Stimulated activated CD4-positive, alpha-beta T cell treated with anti-CD3 and anti-CD28 coated beads, Interleukin-15, amount 100 ng/mL, for 1 hour (primary cell): ENCODE data around the gene PTRH2.

Source experiments
- DNase-seq, 2 donors: peaks; one replicate each; pipeline ENCODE4 v3.0.0-alpha.2; 2020; ENCODE audit warnings: low read depth in 1 of 2, low spot score in 1 of 2

The PTRH2 gene

DNA sequence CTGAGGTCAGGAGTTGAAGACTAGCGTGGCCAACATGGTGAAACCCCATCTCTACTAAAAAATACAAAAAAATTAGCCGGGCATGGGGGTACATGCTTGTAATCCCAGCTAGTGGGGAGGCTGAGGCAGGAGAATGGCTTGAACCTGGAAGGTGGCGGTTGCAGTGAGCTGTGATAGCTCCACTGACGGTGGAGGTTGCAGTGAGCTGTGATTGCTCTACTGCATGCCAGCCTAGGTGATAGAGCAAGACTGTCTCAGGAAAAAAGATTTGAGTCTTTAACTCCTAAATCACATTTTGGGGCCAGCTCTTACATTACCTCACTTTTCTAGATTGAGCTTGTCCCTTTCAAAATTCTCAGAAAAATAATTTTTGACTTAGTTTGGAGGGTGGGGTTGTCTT is 15.4 kb upstream of the PTRH2 start:
- DNase-seq, result no peak

DNA sequence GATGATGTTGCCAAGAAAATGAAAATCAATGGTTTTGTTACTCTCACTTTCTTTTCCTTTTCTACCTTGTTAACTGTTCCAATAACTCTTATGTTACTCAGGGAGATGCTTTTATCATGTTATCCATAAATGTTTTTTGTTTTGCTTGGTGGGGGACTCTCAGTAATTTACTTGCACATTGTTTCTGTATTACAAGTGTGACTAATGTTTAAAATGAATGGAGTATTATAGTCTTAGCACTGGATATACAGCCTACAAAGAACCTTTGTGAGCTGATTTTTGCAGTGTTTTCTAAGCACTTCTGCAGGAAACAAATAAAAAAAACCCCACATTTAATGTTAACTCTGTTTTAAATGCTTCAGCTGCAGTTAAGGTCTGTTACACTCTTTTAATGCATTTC is 12.3 kb upstream of the PTRH2 start:
- no peak for DNase-seq

DNA sequence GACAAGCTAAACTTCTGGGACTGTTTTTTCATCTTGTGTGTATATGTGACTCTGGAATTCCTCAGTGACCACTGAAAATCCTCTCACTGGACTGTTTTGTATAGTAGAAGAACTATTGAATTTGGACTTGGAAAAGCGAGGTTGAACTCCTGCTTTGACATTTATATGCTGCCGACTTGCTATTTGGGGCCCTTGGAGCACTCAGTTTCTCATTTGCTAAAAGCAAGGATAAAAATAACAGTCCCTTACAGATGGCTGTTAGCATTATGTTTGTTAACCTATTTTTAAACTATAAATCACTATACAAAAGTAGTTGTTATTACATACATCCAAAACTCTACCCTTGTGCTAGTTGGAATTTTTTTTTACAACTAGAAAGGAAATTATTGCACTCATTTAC is 9.2 kb upstream of the PTRH2 start:
- DNase-seq, result no peak

DNA sequence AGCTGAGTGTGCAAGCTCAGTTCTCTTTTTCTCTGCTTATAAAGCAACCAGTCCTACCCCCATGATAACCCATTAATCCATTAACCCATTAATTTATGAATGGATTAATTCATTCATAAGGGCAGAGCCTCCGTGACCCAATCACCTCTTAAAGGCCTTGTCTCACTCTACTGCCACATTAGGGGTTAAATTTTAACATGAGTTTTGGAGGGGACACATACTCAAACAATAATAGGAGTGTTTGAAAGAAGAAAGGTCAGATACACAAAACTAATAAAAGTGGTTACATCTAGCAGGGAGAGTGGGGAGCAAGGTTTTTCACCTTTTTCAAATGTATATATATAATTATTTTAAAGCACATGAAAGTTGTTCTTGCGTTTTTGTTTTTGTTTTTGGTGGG is 7.0 kb upstream of the PTRH2 start:
- no peak for DNase-seq

DNA sequence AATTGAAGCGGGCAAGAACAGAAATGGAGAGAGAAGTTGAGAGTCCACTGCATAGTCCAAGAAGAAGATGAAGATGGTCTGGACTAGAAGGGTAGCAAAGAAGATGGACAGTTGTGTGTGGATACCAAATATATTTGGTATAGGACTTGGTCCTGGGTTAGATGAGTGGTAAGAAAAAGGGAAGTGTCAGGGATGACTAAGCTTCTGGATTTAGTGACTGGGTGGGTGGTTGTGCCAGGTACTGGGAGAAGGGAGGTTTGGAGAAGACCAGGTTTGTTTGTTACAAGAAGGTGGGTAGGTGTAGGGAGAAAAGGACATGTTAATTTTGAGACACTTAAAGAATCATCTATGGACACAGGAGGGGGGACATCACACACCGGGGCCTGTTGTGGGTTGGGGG is 5.6 kb upstream of the PTRH2 start:
- no peak for DNase-seq

DNA sequence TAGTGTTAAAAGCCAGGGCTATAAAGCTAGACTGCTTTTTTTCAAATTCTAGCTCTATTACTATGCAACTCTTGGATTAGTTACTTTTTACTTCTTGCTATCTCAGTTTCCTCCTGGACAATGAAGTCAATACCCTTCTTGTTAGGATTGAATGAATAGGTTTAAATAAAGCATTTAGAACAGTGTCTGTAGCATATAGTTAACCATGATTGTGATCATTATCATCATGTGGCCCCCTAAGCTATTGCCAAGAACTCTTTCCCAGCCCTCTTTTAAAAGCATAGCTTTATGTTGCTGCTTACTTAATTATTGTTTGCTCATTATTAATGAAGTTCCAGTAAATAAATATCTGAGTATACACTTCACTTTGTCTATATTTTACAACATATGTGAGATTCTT is 4.7 kb upstream of the PTRH2 start:
- no peak for DNase-seq

DNA sequence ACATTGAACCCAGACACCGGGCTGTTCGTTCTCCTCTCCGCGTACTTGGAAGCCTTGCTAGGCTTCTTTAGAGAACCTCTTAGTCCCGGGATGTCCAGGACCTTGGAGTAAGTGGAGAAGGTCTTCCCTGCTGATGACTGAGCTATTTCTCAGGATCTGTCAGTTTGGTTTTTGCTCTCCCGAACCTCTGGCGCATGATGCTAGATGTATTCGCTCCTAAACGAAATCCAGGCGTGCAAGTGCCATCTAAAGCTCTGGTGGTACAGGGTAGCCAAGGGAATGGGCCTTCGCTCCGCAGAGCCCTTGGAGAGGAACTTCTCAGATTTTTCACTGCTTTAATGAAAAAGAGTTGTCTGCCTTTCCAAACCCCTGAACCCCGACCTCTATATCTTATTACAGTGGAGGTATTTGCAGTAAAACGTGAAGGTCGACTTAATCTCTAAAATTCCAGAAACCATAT is 771 bp upstream of the PTRH2 start:
- DNase-seq, result no peak

DNA sequence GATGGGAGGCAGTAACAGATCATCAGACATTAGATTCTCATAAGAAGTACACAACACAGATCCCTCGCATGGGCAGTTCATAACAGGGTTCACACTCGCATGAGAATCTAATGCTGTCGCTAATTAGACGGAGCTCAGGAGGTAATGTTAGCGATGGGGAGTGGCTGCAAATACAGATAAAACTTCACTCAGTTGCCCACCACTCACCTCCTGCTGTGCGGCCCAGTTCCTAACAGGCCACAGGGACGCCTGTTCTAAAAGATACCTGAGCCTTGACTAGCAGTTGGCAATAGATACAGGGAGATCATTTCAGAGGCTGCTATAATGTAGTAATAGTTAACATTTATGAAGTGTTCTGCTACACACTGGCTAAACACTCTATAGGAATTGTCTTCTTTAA is 4.9 kb downstream of the PTRH2 start:
- no peak for DNase-seq

DNA sequence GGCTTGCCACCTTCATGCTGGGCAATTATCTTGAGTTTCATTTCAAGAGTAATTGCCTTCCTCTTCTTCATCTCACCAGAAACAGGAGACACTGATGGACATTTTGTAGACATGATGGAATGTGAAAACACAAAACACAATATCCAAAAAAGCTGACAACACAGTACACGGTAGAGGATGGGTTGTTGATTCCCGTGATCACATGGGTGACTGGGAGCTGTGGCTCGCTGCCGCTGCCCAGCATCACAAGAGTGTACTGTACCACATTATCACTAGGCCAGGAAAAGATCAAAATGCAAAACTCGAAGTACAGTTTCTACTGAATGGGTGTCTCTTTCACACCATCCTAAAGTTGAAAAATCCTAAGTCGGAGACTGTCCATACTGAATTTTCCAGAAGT is 7.4 kb downstream of the PTRH2 start:
- DNase-seq, result no peak

DNA sequence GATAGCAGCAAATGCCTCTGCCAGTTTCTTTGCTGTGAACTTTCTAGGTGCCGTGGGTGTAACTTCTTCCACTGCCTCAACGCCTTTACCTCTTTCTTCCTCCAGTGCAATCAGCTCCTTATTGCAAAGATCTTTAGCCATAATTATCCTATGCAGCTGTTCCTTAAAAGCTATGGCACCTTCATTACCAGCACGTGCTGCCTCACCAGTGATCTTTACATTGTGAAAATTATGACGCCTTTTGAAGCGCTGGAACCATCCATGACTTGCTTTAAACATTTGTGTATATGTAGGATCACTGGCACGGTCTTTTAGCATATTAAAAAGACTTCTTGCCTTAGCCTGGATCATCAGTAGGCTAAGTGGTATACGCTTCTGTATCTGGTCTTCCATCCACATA is 8.0 kb downstream of the PTRH2 start:
- DNase-seq, result no peak

DNA sequence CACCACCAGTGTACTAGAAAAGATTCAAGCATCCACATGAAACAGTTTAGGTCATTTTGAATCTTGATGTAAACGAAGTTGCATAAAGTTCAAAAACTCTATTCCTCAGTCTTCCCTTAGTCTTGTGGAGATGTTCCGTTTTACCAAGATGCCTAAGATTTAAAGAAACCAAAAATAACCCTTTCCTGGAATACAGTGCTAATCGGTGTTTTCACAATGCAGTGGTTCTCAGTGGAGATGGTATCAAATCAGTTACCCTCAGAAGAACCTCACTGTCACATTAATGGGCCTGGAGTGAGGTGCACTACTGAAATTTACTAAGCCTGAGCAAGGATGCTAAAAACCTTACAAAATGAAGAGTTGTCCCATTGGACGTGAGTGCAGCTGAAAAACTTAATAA is 9.1 kb downstream of the PTRH2 start:
- no peak for DNase-seq

DNA sequence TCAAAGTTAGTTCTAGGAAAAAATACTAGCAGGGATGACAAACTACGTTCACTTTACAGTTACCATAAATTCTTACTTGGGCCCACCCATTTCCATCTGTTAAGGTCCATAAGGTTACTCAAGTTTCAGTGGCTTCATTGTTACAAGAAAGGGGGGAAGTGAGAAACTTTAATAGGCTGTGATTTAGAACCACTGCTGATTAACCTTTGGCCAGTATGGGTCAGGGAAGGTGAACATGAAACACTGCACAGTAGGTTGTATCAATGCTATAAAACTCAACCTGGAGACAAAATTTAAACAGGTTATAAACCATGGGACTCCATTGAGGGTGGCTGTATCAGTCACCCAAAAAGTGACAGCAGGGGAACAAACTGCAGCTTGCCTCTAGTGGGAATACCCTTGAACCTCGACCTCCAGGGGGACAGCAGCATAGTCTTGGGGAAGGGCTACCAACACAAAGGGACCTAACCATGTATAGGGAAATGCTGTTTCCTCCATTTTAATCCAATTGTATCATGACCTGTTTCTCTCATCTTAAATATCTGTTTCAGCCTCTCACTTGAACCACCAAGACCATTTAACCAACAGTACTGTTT is 10.4 kb downstream of the PTRH2 start:
- no peak for DNase-seq

DNA sequence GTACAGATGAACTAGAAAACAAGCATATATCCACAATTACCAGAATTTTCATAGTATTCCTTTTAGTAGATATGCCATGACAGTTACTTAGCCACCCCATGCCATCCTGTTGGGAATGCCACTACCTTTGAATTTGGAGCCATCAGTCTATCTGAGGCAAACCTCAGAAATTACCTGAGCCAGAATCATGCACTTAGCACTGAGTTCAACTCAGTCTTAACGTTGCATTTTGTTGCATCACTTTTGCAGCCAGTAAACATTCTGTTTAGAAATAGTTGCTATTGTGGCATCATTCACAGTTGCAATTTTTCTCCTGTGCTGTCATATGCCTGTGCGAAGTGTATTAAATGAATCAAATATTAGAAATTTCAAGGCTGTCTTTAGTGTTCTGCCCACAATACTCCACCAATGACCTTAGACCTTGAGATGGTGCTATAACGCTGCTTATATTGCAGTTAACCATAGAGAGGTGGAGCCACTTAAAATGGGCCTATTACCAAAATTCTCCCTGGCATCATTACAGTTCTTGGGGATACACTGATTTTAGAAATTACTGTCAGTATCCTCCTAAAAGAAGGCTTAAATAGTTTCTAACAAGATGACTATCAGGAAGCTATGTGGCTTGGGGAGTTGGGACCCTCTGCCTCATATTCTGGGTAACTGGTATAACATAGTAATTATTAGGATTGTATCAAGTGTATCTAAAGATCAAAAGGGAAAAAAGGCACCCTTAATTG is 11.1 kb downstream of the PTRH2 start:
- DNase-seq, result no peak

DNA sequence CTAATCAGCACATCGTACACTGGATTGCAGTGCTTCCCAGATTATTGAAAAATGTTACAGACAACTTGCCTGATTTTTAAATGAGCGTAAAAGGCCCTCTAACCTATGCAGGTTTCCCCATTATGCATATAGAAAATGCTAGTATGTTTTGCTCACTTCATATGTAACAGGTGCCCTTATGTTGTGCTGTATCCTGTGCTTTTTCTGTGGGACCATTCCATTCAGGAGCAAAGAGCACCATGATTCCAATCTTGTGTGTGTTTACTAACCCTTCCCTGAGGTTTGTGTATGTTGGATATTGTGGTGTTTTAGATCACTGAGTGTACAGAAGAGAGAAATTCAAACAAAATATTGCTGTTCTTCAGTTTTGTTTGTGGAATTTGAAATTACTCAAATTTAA is 12.9 kb downstream of the PTRH2 start:
- no peak for DNase-seq

DNA sequence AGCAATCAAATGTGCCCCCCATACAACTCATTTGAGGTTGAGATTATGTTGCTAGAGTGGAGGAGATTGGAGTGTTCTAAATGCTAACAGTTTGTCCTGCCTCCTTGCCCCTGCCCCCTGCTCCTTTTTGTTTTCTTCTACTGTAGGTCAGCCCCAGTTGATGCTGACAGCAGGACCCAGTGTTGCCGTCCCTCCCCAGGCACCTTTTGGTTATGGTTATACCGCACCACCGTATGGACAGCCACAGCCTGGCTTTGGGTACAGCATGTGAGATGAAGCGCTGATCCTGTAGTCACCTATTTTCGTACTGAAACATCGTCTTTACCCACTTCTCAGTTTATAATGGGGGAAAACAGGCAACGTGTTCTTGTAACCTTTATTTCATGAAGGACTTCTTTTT is 13.6 kb downstream of the PTRH2 start:
- no peak for DNase-seq

DNA sequence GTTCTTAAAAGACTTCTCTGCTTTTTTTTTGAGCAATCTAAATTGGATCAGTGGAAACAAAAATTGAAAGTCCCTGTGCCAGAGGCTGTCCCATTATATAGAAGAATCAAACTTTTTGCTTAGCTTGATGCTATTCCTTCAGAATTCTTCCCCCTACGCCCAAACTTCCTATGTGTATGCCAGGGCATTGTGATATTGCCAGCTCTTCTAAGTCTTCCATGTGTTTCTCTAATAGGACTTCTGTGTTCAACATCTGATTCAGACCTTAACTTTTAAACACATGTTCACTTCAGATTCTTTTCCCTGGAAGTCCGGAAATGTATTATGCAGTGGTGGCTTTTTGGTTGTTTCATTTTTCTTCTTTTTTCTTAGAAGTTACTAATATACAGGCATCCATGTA is 18.7 kb downstream of the PTRH2 start:
- no peak for DNase-seq

DNA sequence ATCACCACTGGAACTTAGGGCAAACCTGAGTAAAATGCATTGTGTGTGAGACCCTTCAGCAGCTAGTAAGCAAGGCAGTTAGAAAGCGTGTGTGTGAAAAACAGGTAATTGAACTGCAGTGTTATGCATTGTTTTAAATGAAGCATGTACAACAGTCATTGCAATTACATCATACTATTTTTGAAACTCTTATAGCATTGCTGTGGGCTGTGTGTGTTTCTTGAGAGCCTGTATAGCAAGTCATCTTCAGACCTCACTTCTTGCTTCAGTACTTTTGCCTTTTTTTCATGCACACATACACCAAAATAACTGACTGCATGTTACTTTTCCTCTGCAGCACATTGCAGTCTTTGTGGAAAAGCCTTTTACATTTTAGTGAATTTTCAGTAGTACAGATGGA is 19.2 kb downstream of the PTRH2 start:
- no peak for DNase-seq

DNA sequence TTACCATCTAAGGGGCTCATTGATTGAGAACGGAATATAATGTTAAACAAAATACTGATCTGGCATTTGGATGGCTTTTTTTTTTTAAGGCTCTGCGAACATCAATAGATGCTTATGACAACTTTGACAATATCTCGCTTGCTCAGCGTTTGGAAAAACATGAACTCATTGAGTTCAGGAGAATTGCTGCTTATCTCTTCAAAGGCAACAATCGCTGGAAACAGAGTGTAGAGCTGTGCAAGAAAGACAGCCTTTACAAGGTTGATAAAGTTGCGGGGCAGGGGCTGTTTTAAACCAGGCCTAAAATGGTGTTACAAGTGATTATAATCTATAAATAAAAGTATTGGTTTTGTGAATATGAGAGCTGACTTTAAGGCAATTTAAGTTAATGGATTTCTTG is 22.3 kb downstream of the PTRH2 start:
- DNase-seq, result no peak

DNA sequence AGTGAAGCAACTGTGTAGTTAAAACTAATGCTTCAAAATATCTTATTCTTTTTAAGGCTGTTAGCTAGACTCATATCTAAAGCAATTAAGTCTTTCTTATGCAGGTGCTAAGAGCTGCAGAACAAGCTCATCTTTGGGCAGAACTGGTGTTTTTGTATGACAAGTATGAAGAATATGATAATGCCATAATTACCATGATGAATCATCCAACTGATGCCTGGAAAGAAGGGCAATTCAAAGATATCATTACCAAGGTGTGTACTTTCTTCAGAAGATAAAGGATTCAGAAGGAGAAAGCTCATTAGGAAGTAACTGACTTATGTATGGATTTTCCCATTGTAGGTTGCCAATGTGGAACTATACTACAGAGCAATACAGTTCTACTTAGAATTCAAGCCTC is 23.9 kb downstream of the PTRH2 start:
- DNase-seq, result no peak

DNA sequence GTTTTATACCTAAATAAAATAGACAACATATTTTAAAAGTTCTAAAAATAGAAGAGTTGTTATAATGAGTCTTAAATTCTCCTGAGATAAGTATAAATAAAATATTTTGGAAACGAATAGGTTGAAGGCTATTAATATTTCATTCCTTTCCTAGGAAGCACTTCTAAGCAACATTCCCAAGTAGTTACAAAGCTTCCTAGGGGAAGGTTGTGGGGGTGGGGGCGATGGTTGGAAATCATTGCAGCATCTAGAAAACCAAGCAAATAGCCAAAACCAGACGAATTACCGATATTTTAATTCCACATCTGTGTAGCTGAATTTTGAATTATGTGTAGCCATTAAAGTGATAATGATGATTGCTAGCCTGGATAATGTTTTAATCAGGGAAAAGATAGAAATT is 26.9 kb downstream of the PTRH2 start:
- no peak for DNase-seq

DNA sequence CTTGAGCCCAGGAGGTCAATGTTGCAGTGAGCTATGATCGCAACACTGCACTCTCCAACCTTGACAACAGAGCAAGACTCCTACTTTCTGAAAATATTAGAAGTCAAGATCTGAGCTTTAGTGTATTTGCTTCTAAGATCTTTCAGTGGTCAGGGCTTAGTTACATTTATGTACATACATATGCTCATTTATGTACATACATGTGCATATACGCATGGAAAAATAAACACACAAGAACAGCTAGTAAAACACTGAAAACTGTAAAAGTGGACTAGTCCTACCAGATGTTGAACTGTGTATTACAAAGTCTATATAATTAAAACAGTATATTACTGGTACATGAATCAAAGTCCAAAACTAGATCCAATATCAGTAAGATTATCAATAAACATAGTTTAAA is 28.3 kb downstream of the PTRH2 start:
- DNase-seq, result no peak

DNA sequence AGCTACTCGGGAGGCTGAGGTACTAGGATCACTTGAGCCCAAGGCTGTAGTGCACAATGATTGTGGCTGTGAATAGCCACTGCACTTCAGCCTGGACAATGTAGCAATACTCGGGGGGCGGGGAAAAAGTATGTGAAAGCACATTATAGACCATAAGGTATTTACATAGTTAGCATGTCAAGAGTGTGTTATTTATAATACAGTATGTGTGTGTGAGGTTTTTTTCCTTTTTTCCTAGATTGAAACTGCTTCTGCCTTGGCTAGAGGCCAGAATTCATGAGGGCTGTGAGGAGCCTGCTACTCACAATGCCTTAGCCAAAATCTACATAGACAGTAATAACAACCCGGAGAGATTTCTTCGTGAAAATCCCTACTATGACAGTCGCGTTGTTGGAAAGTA is 30.5 kb downstream of the PTRH2 start:
- DNase-seq, result no peak

DNA sequence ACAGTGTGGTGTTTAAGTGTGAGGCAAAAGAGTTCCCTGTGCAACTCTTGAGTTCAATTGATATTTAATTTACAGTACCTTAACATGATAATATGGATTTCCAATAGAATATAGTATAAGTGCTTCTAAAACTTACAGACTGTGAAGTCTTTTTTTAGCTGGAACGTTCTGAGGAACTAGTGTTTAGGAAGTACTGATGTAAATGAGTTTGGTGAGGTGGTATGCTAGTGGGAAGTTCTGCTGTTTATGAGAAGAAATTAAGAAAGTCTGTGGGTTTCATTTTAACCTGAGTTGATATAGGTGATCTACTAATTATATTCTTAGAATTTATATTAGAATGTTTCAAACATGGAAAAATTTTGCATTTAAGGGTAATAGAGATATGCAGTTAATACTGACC is 32.0 kb downstream of the PTRH2 start:
- DNase-seq, result no peak
